Bronchial epithelial cell (primary cell): Measurements from ENCODE around the gene CDK6. TPM values are rescaled to one million over a fixed set of nuclear protein-coding genes. Genes with fewer than 3 reads are reported as not detected.
"Not testable (repeated sequence)": the region's sequence is repeated elsewhere in the genome, so short reads cannot be mapped to it uniquely, and the experiment has no call there.

Experiments used
- DNase-seq: peaks from one replicate; pipeline ENCODE4 v3.0.0-alpha.2; 2010; ENCODE audit warnings: low read depth
- FAIRE-seq: peaks from 2 replicates; lab custom pipeline; 2011; peaks lifted over from hg19 to GRCh38; lab: Jason Lieb, UNC
- H3K27me3 ChIP-seq: 2 replicates; pipeline ENCODE4 v1.5.1; 2011; ENCODE audit warnings: low read length; ENCODE audit not compliant: control insufficient read depth, insufficient read depth
- H3K36me3 ChIP-seq: 2 replicates; pipeline ENCODE4 v1.5.1; 2011; ENCODE audit warnings: low read length; ENCODE audit not compliant: control insufficient read depth, insufficient read depth
- H3K4me3 ChIP-seq: 2 replicates; pipeline ENCODE4 v1.5.1; 2011; ENCODE audit warnings: mild to moderate bottlenecking, low read depth, low read length, control low read depth
- CTCF ChIP-seq: IDR thresholded peaks from 2 replicates; pipeline ENCODE4 v1.5.1; 2011; ENCODE audit warnings: mild to moderate bottlenecking, moderate library complexity, low read length, control low read depth, inconsistent platforms; ENCODE audit not compliant: insufficient read depth, severe bottlenecking
- total RNA-seq: library from RNA; depleted of rRNA; stranded (reverse); fragments of >200 nt; gene quantifications from 2 replicates; pipeline ENCODE4 v1.2.1, GENCODE V29; 2014

The CDK6 gene
- total RNA-seq, 1 donor from 2014 or later, result 52.9 TPM

- FAIRE-seq, result no peak
- no peak for TF ChIP-seq CTCF
- H3K4me3 ChIP-seq, result no peak overlapping the region
- H3K27me3 ChIP-seq, result no peaks in the 10 kb centered on the region
- DNase-seq, result no peak
- H3K36me3 ChIP-seq, result no peaks in the 10 kb centered on the region
These were observed 87.9 kb downstream of the CDK6 start for GRCh38 chr7:92748495-92748894.

- DNase-seq, result peak; percentile 93
- FAIRE-seq, result no peak
- Histone ChIP-seq H3K4me3 (no peak overlapping the region), H3K27me3 (no peaks in the 10 kb centered on the region), H3K36me3 (no peaks in the 10 kb centered on the region)
- TF ChIP-seq CTCF, result no peak
These were observed 89.1 kb downstream of the CDK6 start for GRCh38 chr7:92747041-92747835.

DNA sequence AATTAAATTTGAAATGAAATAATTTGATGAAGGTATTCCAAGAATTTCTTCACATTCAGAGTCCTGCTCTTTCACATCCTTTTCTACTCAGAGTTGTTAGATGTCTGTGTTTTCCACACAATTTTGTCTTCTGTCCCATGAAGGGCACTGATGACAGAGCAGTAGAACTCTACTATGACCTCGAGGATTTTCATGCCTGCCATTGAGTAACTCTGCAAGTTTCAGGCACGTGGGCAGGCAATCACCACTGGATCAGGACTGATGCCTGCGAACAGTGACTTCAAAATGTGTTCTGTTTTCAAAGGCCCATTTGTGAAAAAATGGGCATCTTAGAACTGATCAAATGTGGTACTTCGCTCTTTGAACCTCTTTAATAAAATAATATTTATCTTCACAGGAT is 91.1 kb downstream of the CDK6 start:
- FAIRE-seq, result no peak
- no peak for TF ChIP-seq CTCF
- no peak for DNase-seq
- Histone ChIP-seq H3K27me3 (no peaks in the 10 kb centered on the region), H3K4me3 (no peak overlapping the region), H3K36me3 (no peaks in the 10 kb centered on the region)

- not testable (repeated sequence) for DNase-seq, H3K27me3 ChIP-seq, H3K36me3 ChIP-seq, H3K4me3 ChIP-seq, FAIRE-seq
These were observed 92.2 kb downstream of the CDK6 start for GRCh38 chr7:92744180-92744579.

- DNase-seq (no peak), FAIRE-seq (no peak)
- TF ChIP-seq CTCF, result no peak
- no peaks in the 10 kb centered on the region for H3K27me3 ChIP-seq
- H3K36me3 ChIP-seq, result no peaks in the 10 kb centered on the region
- H3K4me3 ChIP-seq, result no peak overlapping the region
These were observed 94.2 kb downstream of the CDK6 start for GRCh38 chr7:92742186-92742585.

DNA sequence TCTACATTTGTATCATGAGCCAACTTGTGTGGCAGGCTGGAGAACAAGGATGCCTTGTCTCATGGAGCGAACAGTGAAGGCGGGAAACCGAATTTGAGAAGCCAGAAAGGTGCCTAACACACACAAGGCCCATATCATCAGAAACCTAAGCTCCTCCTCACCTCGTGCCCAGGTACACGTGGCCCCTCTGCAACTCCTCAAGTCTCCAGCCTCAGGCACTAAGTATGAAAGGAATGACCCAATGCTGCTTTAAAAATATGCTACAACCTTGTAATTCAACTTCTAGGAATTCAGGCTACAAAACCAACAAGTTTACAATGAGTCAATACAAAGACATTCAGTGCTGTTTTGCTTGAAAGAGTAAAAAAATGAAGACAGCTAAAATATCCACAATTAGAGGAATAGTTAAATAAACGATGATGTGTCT is 95.7 kb downstream of the CDK6 start:
- FAIRE-seq (no peak), DNase-seq (peak; percentile 91)
- Histone ChIP-seq H3K27me3 (no peaks in the 10 kb centered on the region), H3K4me3 (no peak overlapping the region), H3K36me3 (no peaks in the 10 kb centered on the region)
- TF ChIP-seq CTCF, result no peak
